ENCODE measurements around the gene LYRM4. TPM values are rescaled to one million over a fixed set of nuclear protein-coding genes. Genes with fewer than 3 reads are reported as not detected.
A peak's percentile ranks its signal among the peaks of the same experiment; 100 is the strongest.

The LYRM4 gene
- total RNA-seq, 1 donor from 2014 or later = 22.4 TPM

- H3K36me3 ChIP-seq = no peaks in the 10 kb centered on the region
- no peak overlapping the region for H3K27ac ChIP-seq
- no peaks in the 10 kb centered on the region for H3K27me3 ChIP-seq (ENCODE audit: low read depth)
- H3K4me1 ChIP-seq = no peaks in the 10 kb centered on the region
- intact Hi-C loops (cut with DNase I) = no loop called here
- H3K4me3 ChIP-seq = no peak overlapping the region
- no peak for TF ChIP-seq CTCF (IDR thresholded peaks at IDR 0.05)
- ATAC-seq = no peak
- H3K9me3 ChIP-seq = no peaks in the 10 kb centered on the region
- DNase-seq = no peak
Measured at GRCh38 chr6:5162355-5162754, 98.4 kb downstream of the LYRM4 start.

- no peaks in the 10 kb centered on the region for H3K4me1 ChIP-seq
- H3K36me3 ChIP-seq = no peaks in the 10 kb centered on the region
- no peak overlapping the region for H3K4me3 ChIP-seq
- no peaks in the 10 kb centered on the region for H3K27me3 ChIP-seq (ENCODE audit: low read depth)
- ATAC-seq = no peak
- no peak for DNase-seq
- H3K27ac ChIP-seq = no peak overlapping the region
- TF ChIP-seq CTCF (IDR thresholded peaks at IDR 0.05) = no peak
- intact Hi-C loops (cut with DNase I) = no loop called here
- no peaks in the 10 kb centered on the region for H3K9me3 ChIP-seq
Measured at GRCh38 chr6:5160206-5160605, 100.5 kb downstream of the LYRM4 start.

- DNase-seq (no peak), ATAC-seq (peak in 1 of 2 donors; percentile 19)
- Histone ChIP-seq H3K4me1 (no peaks in the 10 kb centered on the region), H3K36me3 (no peaks in the 10 kb centered on the region), H3K9me3 (no peaks in the 10 kb centered on the region), H3K27me3 (ENCODE audit: low read depth) (no peaks in the 10 kb centered on the region), H3K27ac (no peak overlapping the region), H3K4me3 (no peak overlapping the region)
- no peak for TF ChIP-seq CTCF (IDR thresholded peaks at IDR 0.05)
- intact Hi-C loops (cut with DNase I) = no loop called here
Measured at GRCh38 chr6:5159162-5159561, 101.6 kb downstream of the LYRM4 start.

- intact Hi-C loops (cut with DNase I) = no loop called here
- H3K4me1 ChIP-seq = no peaks in the 10 kb centered on the region
- H3K4me3 ChIP-seq = no peak overlapping the region
- H3K36me3 ChIP-seq = no peaks in the 10 kb centered on the region
- H3K27me3 ChIP-seq (ENCODE audit: low read depth) = no peaks in the 10 kb centered on the region
- H3K9me3 ChIP-seq = no peaks in the 10 kb centered on the region
- ATAC-seq (no peak), DNase-seq (no peak)
- no peak overlapping the region for H3K27ac ChIP-seq
- TF ChIP-seq CTCF (IDR thresholded peaks at IDR 0.05) = no peak
Measured at GRCh38 chr6:5158180-5158579, 102.6 kb downstream of the LYRM4 start.

GRCh38 chr6:5157621-5158138 is 103.1 kb downstream of the LYRM4 start:
- Histone ChIP-seq H3K36me3 (no peaks in the 10 kb centered on the region), H3K9me3 (no peaks in the 10 kb centered on the region), H3K27ac (no peak overlapping the region), H3K4me3 (no peak overlapping the region), H3K27me3 (ENCODE audit: low read depth) (no peaks in the 10 kb centered on the region), H3K4me1 (no peaks in the 10 kb centered on the region)
- ATAC-seq (no peak), DNase-seq (no peak)
- TF ChIP-seq CTCF (IDR thresholded peaks at IDR 0.05) = no peak
- intact Hi-C loops (cut with DNase I) = no loop called here

GRCh38 chr6:5156627-5157026 is 104.1 kb downstream of the LYRM4 start:
- no peak for TF ChIP-seq CTCF (IDR thresholded peaks at IDR 0.05)
- Histone ChIP-seq H3K36me3 (no peaks in the 10 kb centered on the region), H3K9me3 (no peaks in the 10 kb centered on the region), H3K4me1 (no peaks in the 10 kb centered on the region), H3K4me3 (no peak overlapping the region), H3K27me3 (ENCODE audit: low read depth) (no peaks in the 10 kb centered on the region), H3K27ac (no peak overlapping the region)
- intact Hi-C loops (cut with DNase I) = no loop called here
- no peak for ATAC-seq
- DNase-seq = no peak
